GM12892 (cell line): ENCODE data around the gene TNS3.

Experiments used
- POLR2A ChIP-seq: IDR thresholded peaks from 2 replicates; pipeline ENCODE4 v1.6.1; 2011; ENCODE audit warnings: low read depth, low read length, control low read depth
- POLR2AphosphoS5 ChIP-seq: IDR thresholded peaks from 2 replicates; pipeline ENCODE4 v1.6.1; 2011; ENCODE audit warnings: low read depth, low read length, control low read depth
- TAF1 ChIP-seq: IDR thresholded peaks from 2 replicates; pipeline ENCODE4 v1.6.1; 2011; ENCODE audit warnings: low read depth, mild to moderate bottlenecking, control low read depth, low read length, borderline replicate concordance

DNA sequence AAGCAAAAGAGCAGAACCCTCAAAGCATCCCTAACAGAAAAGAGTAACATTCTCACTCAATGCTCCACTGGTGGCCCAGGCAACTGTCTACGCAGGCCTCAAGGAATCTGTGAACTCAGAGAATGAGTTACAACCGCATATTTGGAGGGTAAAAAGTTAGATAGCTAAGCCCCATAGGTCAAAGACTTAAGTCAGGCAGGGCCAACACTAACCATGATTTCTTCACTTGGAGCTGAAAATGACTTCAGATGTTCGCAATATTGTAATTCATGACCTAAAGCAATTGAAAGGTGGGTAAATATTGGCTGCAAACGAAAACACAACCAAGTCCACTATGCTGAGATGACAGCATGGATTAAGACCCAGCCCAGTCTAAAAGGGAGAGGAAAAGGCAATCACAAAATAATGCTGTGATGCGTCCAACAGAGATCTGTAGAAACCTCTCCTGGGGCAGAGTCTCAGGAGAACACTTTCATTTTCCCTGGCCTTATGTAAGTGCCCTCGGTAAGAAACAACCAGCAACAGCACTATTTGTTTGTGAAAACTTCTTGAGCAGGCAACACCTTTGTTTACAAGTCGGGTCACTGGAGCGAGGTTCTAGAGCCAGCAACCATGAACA is 176.5 kb downstream of the TNS3 start:
- TF ChIP-seq POLR2AphosphoS5: no peak
- TF ChIP-seq POLR2A: no peak
- TF ChIP-seq TAF1: no peak
